GM10266 (cell line): ENCODE results near the gene ADAM8.

Experiments used
- DNase-seq: peaks from one replicate; pipeline ENCODE4 v3.0.0; 2012; ENCODE audit errors: extremely low spot score
- CTCF ChIP-seq: IDR thresholded peaks from 2 replicates; pipeline ENCODE4 v1.5.1; 2012; ENCODE audit warnings: mild to moderate bottlenecking, low read depth; ENCODE audit not compliant: control insufficient read depth, insufficient read depth; ENCODE audit errors: missing control alignments

ADAM8 gene

GRCh38 chr10:133318494-133319127 lies 41.9 kb upstream of the ADAM8 start:
- peak; percentile 73 for TF ChIP-seq CTCF
- DNase-seq: peak; percentile 77

GRCh38 chr10:133316732-133317131 lies 40.1 kb upstream of the ADAM8 start:
- no peak for TF ChIP-seq CTCF
- no peak for DNase-seq

GRCh38 chr10:133316266-133316665 lies 39.6 kb upstream of the ADAM8 start:
- no peak for TF ChIP-seq CTCF
- no peak for DNase-seq

- no peak for DNase-seq
- TF ChIP-seq CTCF: no peak
These were observed 39.2 kb upstream of the ADAM8 start for GRCh38 chr10:133315847-133316246.

- no peak for TF ChIP-seq CTCF
These were observed 38.2 kb upstream of the ADAM8 start for GRCh38 chr10:133314911-133315310.

GRCh38 chr10:133313192-133313591 lies 36.5 kb upstream of the ADAM8 start:
- no peak for DNase-seq
- no peak for TF ChIP-seq CTCF

More at GRCh38 chr10:133314911-133315310, 38.2 kb upstream of the ADAM8 start:
- DNase-seq: no peak

- no peak for DNase-seq
- TF ChIP-seq CTCF: no peak
These were observed 36.1 kb upstream of the ADAM8 start for GRCh38 chr10:133312769-133313145.
